Right hindlimb (tissue), 1 donor: Measurements from ENCODE around the gene HNF4A.
"Not testable (repeated sequence)": the region's sequence is repeated elsewhere in the genome, so short reads cannot be mapped to it uniquely, and the experiment has no call there.

Experiments
- DNase-seq: peaks from one replicate; pipeline ENCODE4 v3.0.0-alpha.2; 2018

HNF4A gene

DNA sequence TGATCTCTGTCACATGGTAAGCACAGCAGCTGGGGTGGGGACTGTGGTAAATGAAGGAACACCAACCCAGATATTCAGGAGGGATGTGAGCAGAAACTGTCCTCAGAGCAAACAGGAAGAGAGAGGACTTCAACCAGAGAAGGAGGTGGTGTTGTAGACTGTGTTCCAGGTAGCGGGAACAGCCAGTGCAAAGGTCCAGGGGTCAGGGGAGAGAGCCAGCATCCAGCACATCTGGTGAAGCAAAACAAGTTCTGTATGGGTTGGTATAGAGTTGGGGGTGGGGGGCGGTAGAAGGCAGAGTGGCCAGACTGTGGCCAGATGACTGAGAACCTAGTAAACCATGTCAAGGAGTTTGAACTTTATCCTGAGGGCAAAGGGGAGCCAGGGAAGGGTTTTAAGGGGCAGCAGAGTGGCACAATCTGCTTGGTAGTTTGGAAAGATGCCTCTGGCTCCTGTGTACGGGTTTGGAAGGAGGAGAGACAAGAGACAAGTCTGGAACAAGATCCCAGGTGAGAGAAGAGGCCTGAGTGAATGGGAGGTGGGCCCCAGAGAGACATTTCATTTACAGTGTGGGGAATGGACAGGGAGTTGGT, 92.4 kb downstream of the HNF4A start:
- DNase-seq, result no peak

GRCh38 chr20:44448753-44449546, 93.5 kb downstream of the HNF4A start:
- DNase-seq, result no peak

GRCh38 chr20:44449864-44450263, 94.4 kb downstream of the HNF4A start:
- no peak for DNase-seq

DNA sequence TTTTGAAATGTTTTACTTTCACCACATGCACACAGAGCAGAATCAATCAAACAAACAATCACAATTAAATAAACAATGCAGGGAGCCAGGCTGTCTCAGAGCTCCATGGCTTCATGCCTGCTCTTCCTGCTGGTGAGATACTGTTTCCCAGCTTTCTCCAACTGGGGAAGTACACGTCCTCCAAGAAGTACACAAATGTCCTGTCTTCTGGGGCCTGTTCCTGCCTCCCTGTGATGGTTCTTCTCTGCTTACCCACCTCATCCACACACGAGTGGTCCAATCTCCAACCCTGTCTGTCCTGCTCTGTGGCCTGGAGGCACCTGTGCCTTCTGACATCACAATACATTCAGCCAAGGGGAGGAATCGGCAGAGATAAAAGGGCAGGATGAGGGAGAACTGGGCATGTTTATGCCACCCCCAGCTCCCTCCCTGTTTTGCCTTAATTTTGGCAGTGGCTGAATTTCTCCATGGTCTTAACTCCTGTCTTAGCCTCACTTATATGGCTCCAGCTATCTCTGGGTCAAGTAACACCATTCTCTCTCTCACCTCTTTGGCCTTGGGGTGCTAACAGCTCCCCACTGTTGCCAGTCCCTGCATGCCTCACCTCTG, 94.9 kb downstream of the HNF4A start:
- DNase-seq, result no peak

DNA sequence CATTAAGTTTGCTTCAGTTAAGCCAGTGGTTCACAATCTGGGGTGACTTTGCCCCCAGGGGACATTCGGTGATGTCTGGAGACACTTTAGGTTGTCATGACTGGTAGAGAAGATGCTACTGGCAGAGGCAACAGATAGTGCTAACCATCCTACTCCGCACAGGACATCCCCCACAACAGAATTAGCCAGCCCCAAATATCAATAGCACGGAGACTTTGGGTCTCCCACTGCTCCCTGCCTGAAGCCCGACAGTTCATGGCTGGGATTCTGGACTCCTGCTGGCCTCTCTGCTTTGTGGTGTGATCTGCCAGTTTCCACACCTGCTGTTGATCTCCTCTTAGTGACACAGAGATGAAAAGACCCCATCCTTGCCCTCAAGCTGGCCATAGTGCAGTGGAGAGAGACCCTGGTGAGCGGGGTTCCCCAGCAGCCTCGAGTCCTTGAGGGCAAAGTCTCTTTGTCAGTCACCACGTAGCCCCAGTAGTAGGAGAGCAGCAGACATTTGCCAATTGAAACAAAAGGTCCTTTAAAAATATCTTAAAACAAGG, 95.5 kb downstream of the HNF4A start:
- DNase-seq, result no peak

GRCh38 chr20:44454306-44454963, 98.9 kb downstream of the HNF4A start:
- DNase-seq, result no peak

GRCh38 chr20:44455126-44455525, 99.6 kb downstream of the HNF4A start:
- no peak for DNase-seq

GRCh38 chr20:44456611-44457010, 101.1 kb downstream of the HNF4A start:
- DNase-seq, result no peak

- no peak for DNase-seq
Measured at GRCh38 chr20:44457016-44457415, 101.5 kb downstream of the HNF4A start.

DNA sequence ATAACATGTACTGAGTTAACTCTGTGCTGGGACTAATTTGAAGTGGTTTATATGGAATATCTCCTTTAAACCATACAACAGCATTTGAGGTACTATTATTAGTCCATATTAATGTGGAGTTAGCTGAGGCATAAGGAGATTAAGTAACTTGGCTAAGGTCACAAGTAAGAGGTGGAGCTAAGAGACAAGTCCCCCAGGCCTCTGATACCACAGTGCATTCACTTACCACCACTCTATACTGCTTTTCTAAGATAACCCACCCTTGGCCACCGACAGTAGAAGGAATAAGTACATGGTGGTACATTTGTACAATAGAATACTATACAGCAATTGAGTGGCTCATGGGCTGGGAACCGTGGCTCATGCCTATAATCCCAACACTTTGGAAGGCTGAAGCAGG, 103.8 kb downstream of the HNF4A start:
- DNase-seq, result no peak

GRCh38 chr20:44460795-44461141, 105.3 kb downstream of the HNF4A start:
- no peak for DNase-seq

GRCh38 chr20:44461142-44461802, 105.8 kb downstream of the HNF4A start:
- DNase-seq, result no peak

DNA sequence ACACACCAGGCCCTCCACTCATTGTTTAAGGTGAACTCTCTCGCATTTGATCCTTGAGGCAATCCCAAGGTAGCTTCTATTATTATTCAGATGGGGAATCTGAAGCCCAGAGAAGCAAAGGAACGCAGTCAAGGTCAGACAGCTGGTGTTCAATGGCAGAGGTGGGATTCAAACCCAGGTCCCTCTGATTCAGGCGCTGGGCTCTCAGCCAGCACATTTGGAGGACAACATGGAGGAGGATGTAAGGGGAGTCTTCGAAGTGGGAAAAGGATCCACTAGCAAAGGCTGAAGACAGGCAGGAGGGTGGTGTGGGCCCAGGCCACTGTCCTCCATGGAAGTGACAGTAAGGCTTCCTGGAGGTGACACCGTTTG, 106.3 kb downstream of the HNF4A start:
- DNase-seq, result no peak

- DNase-seq, result no peak
Measured at GRCh38 chr20:44463466-44463865, 108.0 kb downstream of the HNF4A start.

GRCh38 chr20:44464514-44464913, 109.0 kb downstream of the HNF4A start:
- DNase-seq, result no peak

- no peak for DNase-seq
Measured at GRCh38 chr20:44465001-44465560, 109.6 kb downstream of the HNF4A start.

DNA sequence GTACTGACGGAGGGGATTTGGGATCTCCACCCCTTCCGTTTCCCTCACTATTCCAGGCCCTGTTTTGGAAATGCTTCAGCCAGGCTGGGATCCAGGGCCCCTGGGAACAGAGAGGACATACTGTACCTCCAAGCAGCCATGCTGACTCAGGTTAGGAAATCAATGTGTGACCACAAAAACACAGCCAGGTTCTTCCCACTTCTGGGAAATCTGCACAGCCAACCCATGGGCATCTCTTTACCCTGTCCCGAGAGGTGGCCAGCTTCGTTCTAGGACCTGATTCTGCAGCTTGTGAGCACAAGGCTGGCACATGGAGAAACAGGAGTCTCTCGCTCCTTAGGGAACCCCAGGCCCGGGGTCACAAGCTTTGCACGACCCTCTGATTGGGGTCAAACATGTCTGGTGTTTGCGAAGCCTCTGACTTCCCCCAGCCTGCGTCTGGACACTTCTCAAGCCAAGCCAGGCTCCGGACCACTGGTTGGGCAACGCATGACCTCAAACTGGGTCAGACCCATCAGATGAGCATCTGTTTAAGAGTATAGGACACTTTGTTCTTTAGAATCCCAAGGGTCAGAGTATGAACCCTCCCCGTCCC, 111.9 kb downstream of the HNF4A start:
- no peak for DNase-seq

- no peak for DNase-seq
Measured at GRCh38 chr20:44468044-44468782, 112.7 kb downstream of the HNF4A start.

DNA sequence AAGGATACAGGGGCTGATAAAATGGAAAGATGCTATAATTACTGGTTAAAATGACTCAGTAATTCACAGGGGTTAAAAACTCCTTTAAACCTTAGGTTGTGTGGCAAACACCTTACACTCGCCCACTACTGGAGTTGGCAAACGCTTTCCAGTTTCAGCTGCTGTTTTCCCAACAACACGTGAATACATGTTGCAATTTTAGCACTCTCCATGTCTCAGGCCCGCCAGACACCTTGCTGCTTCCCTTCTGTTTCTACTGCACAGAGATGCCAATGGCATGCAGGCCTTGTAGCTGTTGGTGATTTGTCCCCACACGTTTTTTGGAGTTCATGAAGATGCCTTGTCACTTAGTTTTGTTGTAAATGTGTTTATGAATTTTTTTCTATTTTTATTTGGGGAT, 114.8 kb downstream of the HNF4A start:
- no peak for DNase-seq

DNA sequence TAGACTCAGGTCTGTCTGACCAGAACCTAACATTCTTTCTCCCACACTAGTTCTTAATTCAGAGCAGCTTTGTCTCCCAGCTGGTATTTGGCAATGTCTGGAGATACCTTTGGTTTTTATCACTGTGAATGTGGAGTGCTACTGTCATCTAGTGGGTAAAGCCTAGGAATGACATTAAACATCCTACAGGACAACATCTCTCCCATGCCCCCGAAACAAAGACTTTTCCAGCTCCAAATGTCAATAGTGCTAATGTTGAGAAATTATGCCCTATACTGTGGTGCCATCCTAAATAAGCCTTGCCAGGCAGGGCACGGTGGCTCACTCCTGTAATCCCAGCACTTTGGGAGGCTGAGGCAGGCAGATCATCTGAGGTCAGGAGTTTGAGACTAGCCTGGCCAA, 116.0 kb downstream of the HNF4A start:
- DNase-seq, result no peak

- DNase-seq, result not testable (repeated sequence)
Measured at GRCh38 chr20:44472283-44472682, 116.8 kb downstream of the HNF4A start.

- no peak for DNase-seq
Measured at GRCh38 chr20:44475372-44475693, 119.8 kb downstream of the HNF4A start.
